GM12878 (cell line): Measurements from ENCODE around the gene GAS6. TPM values are rescaled to one million over a fixed set of nuclear protein-coding genes. Genes with fewer than 3 reads are reported as not detected.

Experiments
- EP300 ChIP-seq, 2 experiments: fragments of 150-350 bp in 1 of 2; IDR thresholded peaks; 2 replicates each; pipeline ENCODE4 v1.6.1; 2011 to 2012; ENCODE audit warnings: low read depth in 2 of 2, low read length in 2 of 2, borderline replicate concordance in 1 of 2, improper control_type of control experiment in 1 of 2, inconsistent platforms in 1 of 2; ENCODE audit not compliant: control insufficient read depth in 1 of 2
- EZH2 ChIP-seq: IDR thresholded peaks from 2 replicates; pipeline ENCODE4 v1.6.1; 2012; ENCODE audit warnings: low read depth, mild to moderate bottlenecking, control low read depth, inconsistent platforms, low read length, borderline replicate concordance; ENCODE audit not compliant: control insufficient read depth
- KDM1A ChIP-seq: fragments of 200-600 bp; sonication (generic); IDR thresholded peaks from 2 replicates; pipeline ENCODE4 v1.6.1; 2016; ENCODE audit warnings: borderline replicate concordance
- MTA2 ChIP-seq: fragments of 450-650 bp; IDR thresholded peaks from 2 replicates; pipeline ENCODE4 v1.6.1; 2016; ENCODE audit warnings: low read depth, mild to moderate bottlenecking, moderate library complexity
- PML ChIP-seq: IDR thresholded peaks from 2 replicates; pipeline ENCODE4 v1.6.1; 2012; ENCODE audit warnings: low read length, inconsistent platforms
- SRF ChIP-seq, 2 experiments: IDR thresholded peaks; 2 replicates each; pipeline ENCODE4 v1.6.1; 2011; ENCODE audit warnings: low read depth in 2 of 2, low read length in 2 of 2, mild to moderate bottlenecking in 1 of 2, moderate library complexity in 1 of 2
- TCF12 ChIP-seq: IDR thresholded peaks from 2 replicates; pipeline ENCODE4 v1.6.1; 2011; ENCODE audit warnings: low read depth, mild to moderate bottlenecking, low read length
- TCF7 ChIP-seq: IDR thresholded peaks from 2 replicates; pipeline ENCODE4 v1.6.1; 2014; ENCODE audit warnings: antibody characterized with exemption, borderline replicate concordance
- ZNF384 ChIP-seq: IDR thresholded peaks from 2 replicates; pipeline ENCODE4 v1.6.1; 2012; ENCODE audit warnings: low read depth, mild to moderate bottlenecking, low read length, improper control_type of control experiment, borderline replicate concordance
- polyA plus RNA-seq, 11 experiments: library from polyadenylated mRNA; depleted of rRNA in 4 of 11; unstranded in 6 of 11; stranded (reverse) in 5 of 11; fragments of >200 nt; fragmentation: Nextera tagmentation in 4 of 11; fragmentation: Illumina TruSeq in 1 of 11; extraction: Ambion mirVana in 4 of 11; extraction: Trizol in 1 of 11; gene quantifications; 1 replicate in 1 of 11; 2 replicates in 10 of 11; pipeline versions ENCODE4 v1.2.1 to v1.2.3, GENCODE V29; 2011 to 2016; ENCODE audit warnings: inconsistent platforms in 2 of 11, missing spikeins in 2 of 11, low read depth in 1 of 11
- total RNA-seq, 4 experiments: library from RNA; depleted of rRNA in 3 of 4; stranded (reverse); fragments of >200 nt in 3 of 4; fragmentation: Illumina TruSeq in 1 of 4; extraction: Trizol in 1 of 4; gene quantifications; 2 replicates each; pipeline versions ENCODE4 v1.2.1 to v1.2.3, GENCODE V29; 2013 to 2021
- TF ChIP-seq, protein P1 (sequence below): IDR thresholded peaks from 2 replicates; pipeline ENCODE4 v1.6.1; 2012; ENCODE audit warnings: improper control_type of control experiment, low read depth, low read length; ENCODE audit not compliant: insufficient replicate concordance
- TF ChIP-seq, protein P2 (sequence below): IDR thresholded peaks from 2 replicates; pipeline ENCODE4 v1.6.1; 2012; ENCODE audit warnings: low read depth, low read length, improper control_type of control experiment
- TF ChIP-seq, protein P3 (sequence below): fragments of 150-350 bp; IDR thresholded peaks from 2 replicates; pipeline ENCODE4 v1.6.1; 2014; ENCODE audit warnings: mild to moderate bottlenecking, low read depth, low read length

Gene GAS6
- total and polyA plus RNA-seq, 10 of the 15 experiments (the other 5 are each of a cell fraction or from before 2014, with no cell fraction given), result 0.03 to 0.59 (median 0.10) TPM; not detected in 2

DNA sequence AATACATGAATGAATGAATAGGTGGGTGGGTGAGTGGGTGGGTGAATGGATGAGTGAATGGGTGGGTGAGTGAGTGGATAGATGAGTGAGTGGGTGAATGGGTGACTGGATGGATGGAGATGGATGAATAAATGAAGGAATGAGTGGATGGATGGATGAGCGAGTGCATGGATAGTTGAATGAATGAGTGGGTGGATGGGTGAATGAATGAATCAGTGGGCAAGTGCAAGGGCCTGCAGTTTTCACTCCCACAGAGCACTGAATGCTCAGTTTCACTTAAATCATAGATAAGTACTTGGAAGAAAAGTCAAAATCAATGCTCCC is 12.4 kb downstream of the GAS6 start (continued):
- TF ChIP-seq, protein P1, sequence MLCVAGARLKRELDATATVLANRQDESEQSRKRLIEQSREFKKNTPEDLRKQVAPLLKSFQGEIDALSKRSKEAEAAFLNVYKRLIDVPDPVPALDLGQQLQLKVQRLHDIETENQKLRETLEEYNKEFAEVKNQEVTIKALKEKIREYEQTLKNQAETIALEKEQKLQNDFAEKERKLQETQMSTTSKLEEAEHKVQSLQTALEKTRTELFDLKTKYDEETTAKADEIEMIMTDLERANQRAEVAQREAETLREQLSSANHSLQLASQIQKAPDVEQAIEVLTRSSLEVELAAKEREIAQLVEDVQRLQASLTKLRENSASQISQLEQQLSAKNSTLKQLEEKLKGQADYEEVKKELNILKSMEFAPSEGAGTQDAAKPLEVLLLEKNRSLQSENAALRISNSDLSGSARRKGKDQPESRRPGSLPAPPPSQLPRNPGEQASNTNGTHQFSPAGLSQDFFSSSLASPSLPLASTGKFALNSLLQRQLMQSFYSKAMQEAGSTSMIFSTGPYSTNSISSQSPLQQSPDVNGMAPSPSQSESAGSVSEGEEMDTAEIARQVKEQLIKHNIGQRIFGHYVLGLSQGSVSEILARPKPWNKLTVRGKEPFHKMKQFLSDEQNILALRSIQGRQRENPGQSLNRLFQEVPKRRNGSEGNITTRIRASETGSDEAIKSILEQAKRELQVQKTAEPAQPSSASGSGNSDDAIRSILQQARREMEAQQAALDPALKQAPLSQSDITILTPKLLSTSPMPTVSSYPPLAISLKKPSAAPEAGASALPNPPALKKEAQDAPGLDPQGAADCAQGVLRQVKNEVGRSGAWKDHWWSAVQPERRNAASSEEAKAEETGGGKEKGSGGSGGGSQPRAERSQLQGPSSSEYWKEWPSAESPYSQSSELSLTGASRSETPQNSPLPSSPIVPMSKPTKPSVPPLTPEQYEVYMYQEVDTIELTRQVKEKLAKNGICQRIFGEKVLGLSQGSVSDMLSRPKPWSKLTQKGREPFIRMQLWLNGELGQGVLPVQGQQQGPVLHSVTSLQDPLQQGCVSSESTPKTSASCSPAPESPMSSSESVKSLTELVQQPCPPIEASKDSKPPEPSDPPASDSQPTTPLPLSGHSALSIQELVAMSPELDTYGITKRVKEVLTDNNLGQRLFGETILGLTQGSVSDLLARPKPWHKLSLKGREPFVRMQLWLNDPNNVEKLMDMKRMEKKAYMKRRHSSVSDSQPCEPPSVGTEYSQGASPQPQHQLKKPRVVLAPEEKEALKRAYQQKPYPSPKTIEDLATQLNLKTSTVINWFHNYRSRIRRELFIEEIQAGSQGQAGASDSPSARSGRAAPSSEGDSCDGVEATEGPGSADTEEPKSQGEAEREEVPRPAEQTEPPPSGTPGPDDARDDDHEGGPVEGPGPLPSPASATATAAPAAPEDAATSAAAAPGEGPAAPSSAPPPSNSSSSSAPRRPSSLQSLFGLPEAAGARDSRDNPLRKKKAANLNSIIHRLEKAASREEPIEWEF, result no peak
- no peak for TF ChIP-seq PML
- TF ChIP-seq TCF7, result no peak
- TF ChIP-seq, protein P2, sequence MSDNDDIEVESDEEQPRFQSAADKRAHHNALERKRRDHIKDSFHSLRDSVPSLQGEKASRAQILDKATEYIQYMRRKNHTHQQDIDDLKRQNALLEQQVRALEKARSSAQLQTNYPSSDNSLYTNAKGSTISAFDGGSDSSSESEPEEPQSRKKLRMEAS, result no peak
- no peak for TF ChIP-seq TCF12
- TF ChIP-seq, protein P3, sequence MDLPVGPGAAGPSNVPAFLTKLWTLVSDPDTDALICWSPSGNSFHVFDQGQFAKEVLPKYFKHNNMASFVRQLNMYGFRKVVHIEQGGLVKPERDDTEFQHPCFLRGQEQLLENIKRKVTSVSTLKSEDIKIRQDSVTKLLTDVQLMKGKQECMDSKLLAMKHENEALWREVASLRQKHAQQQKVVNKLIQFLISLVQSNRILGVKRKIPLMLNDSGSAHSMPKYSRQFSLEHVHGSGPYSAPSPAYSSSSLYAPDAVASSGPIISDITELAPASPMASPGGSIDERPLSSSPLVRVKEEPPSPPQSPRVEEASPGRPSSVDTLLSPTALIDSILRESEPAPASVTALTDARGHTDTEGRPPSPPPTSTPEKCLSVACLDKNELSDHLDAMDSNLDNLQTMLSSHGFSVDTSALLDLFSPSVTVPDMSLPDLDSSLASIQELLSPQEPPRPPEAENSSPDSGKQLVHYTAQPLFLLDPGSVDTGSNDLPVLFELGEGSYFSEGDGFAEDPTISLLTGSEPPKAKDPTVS, result no peak
- no peak for TF ChIP-seq KDM1A
- TF ChIP-seq MTA2, result no peak
- TF ChIP-seq EP300 (IDR thresholded peaks at IDR 0.05; ENCODE audit: borderline replicate concordance in 1 of 2, control insufficient read depth in 1 of 2, low read depth in 2 of 2, low read length in 2 of 2), result no peak
- no peak for TF ChIP-seq EZH2
- TF ChIP-seq ZNF384, result no peak
- TF ChIP-seq SRF (IDR thresholded peaks at IDR 0.05; ENCODE audit: low read depth in 2 of 2, low read length in 2 of 2), result no peak
- TF ChIP-seq, all 136 proteins: peak for 0
